GM21529 (cell line): ENCODE results near the gene EXOC7.
"Not testable (repeated sequence)": the region's sequence is repeated elsewhere in the genome, so short reads cannot be mapped to it uniquely, and the experiment has no call there.

Experiments used
- ATAC-seq: cut with Tn5 transposase; IDR thresholded peaks from one replicate; pipeline ENCODE4 v1.9.1; 2021; ENCODE audit not compliant: unreplicated experiment

Gene EXOC7

DNA sequence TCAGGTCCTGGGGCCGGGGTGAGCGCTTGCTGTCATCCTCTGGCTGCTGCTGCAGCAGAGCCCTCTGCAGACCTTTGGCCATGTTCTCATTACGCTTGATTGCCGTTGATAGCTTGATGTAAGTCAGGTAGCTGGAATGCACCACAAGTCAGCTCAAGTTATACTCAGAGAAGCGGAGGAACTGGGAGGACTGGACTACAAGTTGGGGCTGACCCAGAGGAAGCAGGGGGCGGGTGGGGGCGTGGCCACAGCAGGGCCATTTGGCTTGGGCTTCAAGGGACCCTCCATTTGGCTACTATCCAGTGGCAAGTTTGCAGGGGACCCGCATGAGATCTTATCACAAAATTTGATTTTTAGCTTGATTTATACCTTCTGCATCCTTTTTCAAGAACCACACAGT is 57.5 kb downstream of the EXOC7 start:
- no peak for ATAC-seq

- not testable (repeated sequence) for ATAC-seq
Observed at GRCh38 chr17:76044475-76045007, 59.0 kb downstream of the EXOC7 start.

DNA sequence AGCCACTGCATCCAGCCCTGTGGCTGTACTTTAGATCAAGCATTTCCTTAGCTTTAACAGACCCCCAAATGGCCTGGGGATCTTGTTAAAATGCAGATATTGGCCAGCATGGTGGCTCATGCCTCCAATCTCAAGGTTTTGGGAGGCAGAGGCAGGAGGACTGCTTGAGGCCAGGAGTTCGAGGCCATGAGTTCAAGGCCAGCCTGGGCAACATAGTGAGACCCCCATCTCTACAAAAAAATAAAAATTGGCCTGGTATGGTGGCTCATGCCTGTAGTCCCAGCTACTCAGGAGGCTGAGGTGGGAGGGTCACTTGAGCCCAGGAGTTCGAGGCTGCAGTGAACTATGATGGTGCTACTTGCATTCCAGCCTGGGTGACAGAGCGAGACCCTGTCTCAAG is 60.7 kb downstream of the EXOC7 start:
- ATAC-seq: not testable (repeated sequence)

DNA sequence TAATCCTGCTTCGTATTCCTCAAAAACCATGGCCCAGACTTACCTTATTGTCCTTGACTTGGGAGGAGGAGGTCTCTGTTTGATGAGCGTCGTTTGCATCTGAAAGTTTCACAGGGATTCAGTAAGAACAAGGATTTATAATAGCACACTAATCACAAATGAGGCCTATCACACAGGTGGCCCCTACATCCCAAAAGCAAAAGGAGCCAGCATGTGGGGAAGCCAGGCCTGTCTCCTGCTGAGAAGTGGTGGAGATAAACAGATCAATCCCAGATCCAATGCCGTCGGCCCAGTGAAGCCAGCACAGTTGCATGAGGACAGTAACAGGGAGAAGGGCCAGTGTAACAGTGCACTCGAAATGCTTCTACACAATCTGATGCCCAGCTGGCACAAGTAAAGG is 63.2 kb downstream of the EXOC7 start:
- ATAC-seq: no peak

DNA sequence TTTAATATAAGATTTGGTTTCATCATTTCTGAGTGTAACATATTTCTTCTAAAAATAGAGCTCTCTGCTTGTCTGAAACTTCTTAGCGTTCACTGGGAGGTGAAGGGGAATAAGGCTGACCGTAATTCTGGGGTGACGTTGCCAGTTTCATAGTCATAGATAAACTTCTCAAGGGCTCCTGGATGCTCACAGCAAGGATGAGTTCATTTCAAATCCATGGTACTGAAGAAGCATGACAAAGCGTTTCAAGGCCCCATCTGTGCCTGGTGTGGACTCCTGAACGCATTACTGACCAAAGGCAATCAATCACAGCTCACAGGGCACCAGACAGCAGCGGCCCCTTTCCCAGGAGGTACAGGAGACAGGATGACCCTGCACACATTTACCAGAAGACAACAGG is 64.5 kb downstream of the EXOC7 start:
- no peak for ATAC-seq

DNA sequence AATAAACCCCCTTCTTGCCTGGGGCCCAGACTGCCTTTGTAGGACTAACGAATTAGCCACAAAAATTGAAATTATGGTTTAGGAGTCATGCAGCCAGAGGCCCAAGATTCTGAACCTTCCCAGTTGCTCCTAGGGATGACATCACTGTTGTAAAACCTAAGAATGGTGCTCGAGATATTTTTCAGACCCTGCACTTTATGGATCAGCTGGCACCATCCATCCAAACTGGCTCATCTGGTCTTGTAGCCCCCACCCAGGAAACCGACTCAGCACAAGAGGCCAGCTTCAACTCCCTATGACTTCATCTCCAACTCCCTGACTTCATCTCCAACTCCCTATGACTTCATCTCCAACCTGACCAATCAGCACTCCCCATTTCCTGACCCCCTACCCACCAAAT is 65.5 kb downstream of the EXOC7 start:
- ATAC-seq: no peak

- no peak for ATAC-seq
Observed at GRCh38 chr17:76036497-76037261, 66.9 kb downstream of the EXOC7 start.

GRCh38 chr17:76034428-76035350 is 68.9 kb downstream of the EXOC7 start:
- ATAC-seq: no peak

- ATAC-seq: no peak
Observed at GRCh38 chr17:76033139-76033538, 70.4 kb downstream of the EXOC7 start.

- ATAC-seq: no peak
Observed at GRCh38 chr17:76032780-76033108, 70.8 kb downstream of the EXOC7 start.

GRCh38 chr17:76032073-76032779 is 71.4 kb downstream of the EXOC7 start:
- ATAC-seq: no peak
